Keratinocyte (primary cell): ENCODE data around the gene C1orf74. TPM values are rescaled to one million over a fixed set of nuclear protein-coding genes. Genes with fewer than 3 reads are reported as not detected.

Experiments used
- DNase-seq: peaks from one replicate; pipeline ENCODE4 v3.0.0-alpha.2; 2011; ENCODE audit warnings: low read depth, missing footprints, low spot score
- FAIRE-seq: peaks from 2 replicates; lab custom pipeline; 2011; peaks lifted over from hg19 to GRCh38; lab: Jason Lieb, UNC
- H2AFZ ChIP-seq: 2 replicates; pipeline ENCODE4 v1.6.0; 2012; ENCODE audit warnings: low read length, control low read depth, inconsistent platforms; ENCODE audit not compliant: control insufficient read depth
- H3K27ac ChIP-seq: 2 replicates; pipeline ENCODE4 v1.5.1; 2011; ENCODE audit warnings: low read length; ENCODE audit not compliant: control insufficient read depth, insufficient read depth
- H3K27me3 ChIP-seq: 3 replicates; pipeline ENCODE4 v1.6.0; 2011; ENCODE audit warnings: low read length; ENCODE audit not compliant: control insufficient read depth, insufficient read depth; ENCODE audit errors: extremely low read depth
- H3K36me3 ChIP-seq, 2 experiments: 2 replicates in 1 of 2; 3 replicates in 1 of 2; pipeline ENCODE4 v1.5.1; 2011; ENCODE audit warnings: low read length in 2 of 2, mild to moderate bottlenecking in 1 of 2; ENCODE audit not compliant: control insufficient read depth in 2 of 2, insufficient read depth in 2 of 2; ENCODE audit errors: extremely low read depth in 1 of 2
- H3K4me1 ChIP-seq: 3 replicates; pipeline ENCODE4 v1.5.1; 2011; ENCODE audit warnings: low read length; ENCODE audit not compliant: control insufficient read depth, insufficient read depth; ENCODE audit errors: extremely low read depth
- H3K4me2 ChIP-seq: 3 replicates; pipeline ENCODE4 v1.6.0; 2011; ENCODE audit warnings: low read depth, low read length; ENCODE audit not compliant: control insufficient read depth, insufficient read depth; ENCODE audit errors: extremely low read depth
- H3K4me3 ChIP-seq, 3 experiments: fragments of 200-600 bp in 1 of 3; sonication (generic) in 1 of 3; 2 replicates in 2 of 3; 3 replicates in 1 of 3; pipeline ENCODE4 v1.5.1; 2011 to 2016; ENCODE audit warnings: low read length in 3 of 3, mild to moderate bottlenecking in 3 of 3, control low read depth in 2 of 3, inconsistent platforms in 1 of 3, low read depth in 1 of 3, mixed read lengths in 1 of 3, mixed run types in 1 of 3, moderate library complexity in 1 of 3; ENCODE audit not compliant: control insufficient read depth in 2 of 3, insufficient read depth in 2 of 3; ENCODE audit errors: extremely low read depth in 1 of 3
- H3K79me2 ChIP-seq: 2 replicates; pipeline ENCODE4 v1.6.0; 2012; ENCODE audit warnings: low read length; ENCODE audit not compliant: control insufficient read depth, insufficient read depth
- H3K9ac ChIP-seq: 3 replicates; pipeline ENCODE4 v1.6.0; 2011; ENCODE audit warnings: low read length; ENCODE audit not compliant: control insufficient read depth, insufficient read depth; ENCODE audit errors: extremely low read depth
- H3K9me1 ChIP-seq: 3 replicates; pipeline ENCODE4 v1.6.0; 2011; ENCODE audit warnings: low read length; ENCODE audit not compliant: control insufficient read depth, insufficient read depth; ENCODE audit errors: extremely low read depth
- H3K9me3 ChIP-seq: 2 replicates; pipeline ENCODE4 v1.5.1; 2012; ENCODE audit warnings: low read depth, low read length; ENCODE audit not compliant: control insufficient read depth
- H4K20me1 ChIP-seq: 3 replicates; pipeline ENCODE4 v1.6.0; 2011; ENCODE audit warnings: low read length; ENCODE audit not compliant: control insufficient read depth, insufficient read depth; ENCODE audit errors: extremely low read depth
- CTCF ChIP-seq, 3 experiments: IDR thresholded peaks in 1 of 3; conservative IDR thresholded peaks in 1 of 3; optimal IDR thresholded peaks in 1 of 3; 2 replicates in 2 of 3; 3 replicates in 1 of 3; pipeline versions ENCODE3 to v1.5.1; 2011; ENCODE audit warnings: low read length in 3 of 3, mild to moderate bottlenecking in 3 of 3, moderate library complexity in 2 of 3, control low read depth in 1 of 3, inconsistent platforms in 1 of 3; ENCODE audit not compliant: insufficient read depth in 2 of 3; ENCODE audit errors: extremely low read depth in 1 of 3
- EZH2 ChIP-seq: IDR thresholded peaks from one replicate; pipeline ENCODE4 v1.6.1; 2012; ENCODE audit warnings: inconsistent platforms, mild to moderate bottlenecking, low read length, moderate library complexity
- dilution Hi-C: fragments of 300-500 bp; cut with MboI; formaldehyde crosslinking; loops from one replicate; pipeline ENCODE4 v1.7.0; 2020; ENCODE audit warnings: low sequenced_read_pairs; ENCODE audit not compliant: extremely low pct_ligation_motif_present
- polyA plus RNA-seq, 5 experiments: library from polyadenylated mRNA; depleted of rRNA in 3 of 5; stranded (reverse) in 3 of 5; stranded (forward) in 1 of 5; unstranded in 1 of 5; fragments of >200 nt; gene quantifications; 1 replicate in 1 of 5; 2 replicates in 3 of 5; 3 replicates in 1 of 5; pipeline versions ENCODE4 v1.2.1 to v1.2.3, GENCODE V29; 2011 to 2012; ENCODE audit warnings: missing spikeins in 2 of 5, low read depth in 1 of 5, low replicate concordance in 1 of 5

The C1orf74 gene
- polyA plus RNA-seq, 1 donor (not counting 4 experiments of a cell fraction or from before 2014, with no cell fraction given), result 58.1 TPM

DNA sequence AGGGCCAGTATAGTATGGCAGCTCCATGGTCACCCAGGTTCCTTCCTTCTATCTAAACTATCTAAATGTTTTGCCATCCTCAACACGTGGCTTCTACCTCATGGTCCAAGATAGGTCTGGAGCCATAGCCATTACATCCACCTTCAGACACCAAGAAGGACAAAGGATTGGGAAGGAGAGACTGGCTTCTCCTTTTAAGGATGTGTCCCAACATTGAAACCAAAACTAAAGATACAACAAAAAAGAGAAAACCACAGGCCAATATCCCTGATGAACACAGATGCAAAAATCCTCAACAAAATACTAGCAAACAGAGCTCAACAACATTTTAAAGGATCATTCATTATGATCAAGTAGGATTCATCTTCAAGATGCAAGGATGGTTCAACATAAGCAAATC lies 54.9 kb downstream of the C1orf74 start:
- DNase-seq (no peak), FAIRE-seq (no peak)
- Histone ChIP-seq H3K9me1 (no peaks in the 10 kb centered on the region), H3K9me3 (no peaks in the 10 kb centered on the region), H3K27me3 (no peaks in the 10 kb centered on the region), H3K4me3 (no peak overlapping the region), H3K27ac (no peak overlapping the region), H3K4me1 (peaks cover 3% of the 10 kb centered on the region), H2AFZ (no peak overlapping the region), H3K36me3 (no peaks in the 10 kb centered on the region), H3K4me2 (no peak overlapping the region), H3K79me2 (no peaks in the 10 kb centered on the region), H4K20me1 (no peaks in the 10 kb centered on the region), H3K9ac (no peak overlapping the region)
- dilution Hi-C loops, result no loop called here
- TF ChIP-seq EZH2 (no peak), CTCF (optimal IDR thresholded peaks at IDR 0.05 in 1 of 3, IDR thresholded peaks at IDR 0.05 in 1 of 3, conservative IDR thresholded peaks at IDR 0.05 in 1 of 3; ENCODE audit: extremely low read depth in 1 of 3, insufficient read depth in 2 of 3, low read length in 3 of 3) (no peak)

Other genes starting within 250 kb of the C1orf74 start
- gene CAMK1G, start 200.8 kb downstream of the C1orf74 start, polyA plus RNA-seq, result 0.02 TPM in 1 of 3 replicates, not detected in the others
- 659 to 1,206 TPM (median 953 TPM) in 3 replicates for gene LAMB3, start 132.1 kb downstream of the C1orf74 start, polyA plus RNA-seq
- 31.1 to 60.5 TPM (median 46.2 TPM) in 3 replicates for gene G0S2, start 109.1 kb downstream of the C1orf74 start, polyA plus RNA-seq
- gene HSD11B1, start 79.7 kb downstream of the C1orf74 start, polyA plus RNA-seq, result 2.7 to 7.4 TPM (median 3.4 TPM) in 3 replicates
- 0.08 to 0.16 TPM in 2 of 3 replicates, not detected in the other for gene TRAF3IP3, start 28.5 kb downstream of the C1orf74 start, polyA plus RNA-seq
- gene IRF6, start 21.6 kb upstream of the C1orf74 start, polyA plus RNA-seq, result 467 to 800 TPM (median 476 TPM) in 3 replicates
- 12.3 to 13.3 TPM (median 12.4 TPM) in 3 replicates for gene UTP25, start 43.4 kb upstream of the C1orf74 start, polyA plus RNA-seq
- 4.6 to 10.6 TPM (median 8.3 TPM) in 3 replicates for gene SYT14, start 153.7 kb upstream of the C1orf74 start, polyA plus RNA-seq